C4-2B (cell line): Measurements from ENCODE around the gene NPAS1.

ENCODE experiments used
- CTCF ChIP-seq: fragments of 450-650 bp; conservative IDR thresholded peaks from 2 replicates; pipeline ENCODE4 v1.5.1; 2017; ENCODE audit warnings: mild to moderate bottlenecking
- ZFX ChIP-seq: fragments of 450-650 bp; IDR thresholded peaks from 2 replicates; pipeline ENCODE4 v1.6.1; 2017

- no peak for TF ChIP-seq CTCF
- no peak for TF ChIP-seq ZFX
Measured at GRCh38 chr19:46995492-46995891, 24.1 kb upstream of the NPAS1 start.
